Cardiac fibroblast (primary cell): ENCODE results near the gene BMP7.

Experiments used
- DNase-seq, 2 donors: peaks; one replicate each; pipeline versions ENCODE4 v3.0.0 to v3.0.0-alpha.2; 2010; ENCODE audit warnings: low read depth in 2 of 2
- H3K4me3 ChIP-seq, 2 donors: replicated peaks in 1 of 2; 1 replicate in 1 of 2; 2 replicates in 1 of 2; pipeline ENCODE4 v1.5.1; 2011; ENCODE audit warnings: low read depth in 2 of 2, low read length in 2 of 2, mild to moderate bottlenecking in 2 of 2, moderate library complexity in 1 of 2
- TF ChIP-seq, protein P1 (sequence below): IDR thresholded peaks from one replicate; pipeline ENCODE4 v1.5.1; 2011; ENCODE audit warnings: low read depth, mild to moderate bottlenecking, low read length, inconsistent platforms

BMP7 gene

DNA sequence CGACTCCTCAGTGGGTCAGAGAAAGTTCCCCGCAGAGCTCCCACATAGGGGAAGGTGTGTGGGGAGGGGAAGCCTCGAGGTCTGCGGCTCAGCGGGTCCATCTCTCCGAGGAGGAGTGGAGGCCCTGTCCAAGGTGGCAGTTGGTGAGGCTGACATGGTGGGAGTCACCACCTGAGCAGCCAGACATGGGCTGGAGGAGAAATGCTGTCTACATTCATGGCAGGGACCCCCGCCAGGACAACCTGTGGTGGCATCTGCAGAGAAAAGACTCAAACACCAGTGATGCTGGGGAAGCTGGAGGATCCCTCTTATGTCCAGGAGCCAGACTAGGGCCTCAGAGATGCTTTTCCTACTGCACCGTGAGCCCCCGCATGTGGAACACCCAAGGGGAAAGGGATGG, 49.8 kb downstream of the BMP7 start:
- DNase-seq, result no peak
- no peak overlapping the region for H3K4me3 ChIP-seq
- TF ChIP-seq, protein P1, sequence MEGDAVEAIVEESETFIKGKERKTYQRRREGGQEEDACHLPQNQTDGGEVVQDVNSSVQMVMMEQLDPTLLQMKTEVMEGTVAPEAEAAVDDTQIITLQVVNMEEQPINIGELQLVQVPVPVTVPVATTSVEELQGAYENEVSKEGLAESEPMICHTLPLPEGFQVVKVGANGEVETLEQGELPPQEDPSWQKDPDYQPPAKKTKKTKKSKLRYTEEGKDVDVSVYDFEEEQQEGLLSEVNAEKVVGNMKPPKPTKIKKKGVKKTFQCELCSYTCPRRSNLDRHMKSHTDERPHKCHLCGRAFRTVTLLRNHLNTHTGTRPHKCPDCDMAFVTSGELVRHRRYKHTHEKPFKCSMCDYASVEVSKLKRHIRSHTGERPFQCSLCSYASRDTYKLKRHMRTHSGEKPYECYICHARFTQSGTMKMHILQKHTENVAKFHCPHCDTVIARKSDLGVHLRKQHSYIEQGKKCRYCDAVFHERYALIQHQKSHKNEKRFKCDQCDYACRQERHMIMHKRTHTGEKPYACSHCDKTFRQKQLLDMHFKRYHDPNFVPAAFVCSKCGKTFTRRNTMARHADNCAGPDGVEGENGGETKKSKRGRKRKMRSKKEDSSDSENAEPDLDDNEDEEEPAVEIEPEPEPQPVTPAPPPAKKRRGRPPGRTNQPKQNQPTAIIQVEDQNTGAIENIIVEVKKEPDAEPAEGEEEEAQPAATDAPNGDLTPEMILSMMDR, result no peak

DNA sequence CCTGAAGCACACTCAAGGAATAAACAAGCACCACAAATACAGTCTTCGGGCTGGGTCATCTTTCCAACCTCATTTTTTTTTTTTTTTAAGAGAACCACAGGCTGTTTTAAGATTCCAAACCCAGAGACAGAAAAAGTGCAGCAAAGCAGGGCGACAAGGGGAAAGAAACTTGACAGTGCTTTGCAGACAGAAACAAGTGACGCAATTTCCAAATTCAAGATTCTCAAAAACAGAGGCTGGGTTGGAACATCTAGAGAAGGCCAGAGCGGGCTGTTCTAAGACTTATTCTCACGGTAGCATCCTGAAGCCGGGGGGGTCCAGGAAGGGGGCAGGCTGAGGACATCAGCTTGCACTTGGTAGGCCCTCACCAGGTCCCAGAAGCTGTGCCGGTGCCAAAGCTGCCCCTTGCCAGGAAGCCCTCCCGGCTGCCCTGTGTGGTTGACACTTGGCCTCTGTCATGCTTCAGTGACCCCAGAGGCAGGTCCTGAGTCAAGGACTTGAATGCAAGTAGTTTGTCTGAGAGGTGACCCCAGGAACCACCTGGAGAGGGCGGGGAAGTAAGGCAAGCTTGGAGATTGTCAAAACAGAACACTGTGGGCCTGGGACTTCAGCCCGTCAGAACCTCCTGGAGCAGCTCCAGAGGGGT, 50.5 kb downstream of the BMP7 start:
- no peak for DNase-seq
- TF ChIP-seq, protein P1, result no peak
- H3K4me3 ChIP-seq, result no peak overlapping the region

DNA sequence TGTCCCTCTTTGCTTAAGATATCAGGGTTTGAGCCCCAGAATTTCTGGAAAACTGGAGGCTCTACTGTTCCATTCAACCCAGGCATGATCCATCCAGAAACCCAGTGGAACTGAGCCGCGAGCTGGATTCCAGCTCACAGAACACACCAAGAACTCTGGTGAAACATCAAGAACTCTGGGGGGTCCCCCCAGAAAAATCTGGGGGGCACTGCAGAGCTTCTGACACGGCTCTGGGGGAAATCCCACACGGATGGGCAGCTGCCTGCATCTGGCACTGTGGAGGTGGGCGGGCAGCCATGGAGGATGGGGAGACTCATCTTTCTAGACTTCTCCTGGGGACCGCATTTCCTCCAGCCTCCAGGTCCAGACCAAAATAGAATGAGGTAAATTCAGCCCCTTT, 51.0 kb downstream of the BMP7 start:
- H3K4me3 ChIP-seq, result no peak overlapping the region
- TF ChIP-seq, protein P1, result no peak
- no peak for DNase-seq

DNA sequence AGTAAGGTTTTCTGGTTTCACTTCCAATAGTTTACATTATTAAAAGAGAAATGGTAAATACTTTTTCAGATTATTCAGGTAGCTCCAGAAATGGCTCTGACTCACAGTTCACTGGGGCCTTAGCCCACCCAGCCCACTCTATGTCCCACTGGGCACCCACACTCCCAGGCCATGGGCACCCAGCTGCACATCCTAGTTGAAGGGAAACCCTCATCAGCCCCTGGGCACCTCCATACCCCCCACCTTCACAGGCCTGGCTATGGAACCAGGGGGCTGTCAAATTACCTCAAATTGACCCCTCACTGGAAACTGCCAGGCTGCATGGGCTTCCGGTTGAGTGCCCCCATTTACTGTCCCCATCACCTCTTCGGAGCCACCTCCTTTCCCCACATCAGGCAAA, 51.5 kb downstream of the BMP7 start:
- no peak for DNase-seq
- H3K4me3 ChIP-seq, result no peak overlapping the region
- TF ChIP-seq, protein P1, result no peak

DNA sequence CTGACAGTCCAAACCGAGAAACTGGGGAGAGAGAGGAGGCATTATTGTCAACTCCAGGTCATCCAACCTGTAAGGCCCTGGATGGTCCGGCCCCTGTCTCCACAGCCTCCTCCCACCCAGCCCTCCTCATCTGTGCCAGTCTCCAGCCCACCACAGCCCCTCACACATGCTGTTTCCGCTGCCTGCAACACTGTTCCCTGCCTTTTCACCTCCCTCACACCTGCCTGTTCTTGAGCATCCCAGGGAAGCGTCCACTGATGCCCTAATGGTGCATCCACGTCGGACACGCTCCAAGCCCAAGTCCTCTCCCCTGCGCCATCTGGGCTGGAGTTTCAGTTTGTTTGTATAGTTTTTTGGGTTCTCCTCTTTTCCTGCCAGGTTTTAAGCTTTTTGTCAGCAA, 52.0 kb downstream of the BMP7 start:
- no peak for DNase-seq
- no peak overlapping the region for H3K4me3 ChIP-seq
- TF ChIP-seq, protein P1, result no peak

DNA sequence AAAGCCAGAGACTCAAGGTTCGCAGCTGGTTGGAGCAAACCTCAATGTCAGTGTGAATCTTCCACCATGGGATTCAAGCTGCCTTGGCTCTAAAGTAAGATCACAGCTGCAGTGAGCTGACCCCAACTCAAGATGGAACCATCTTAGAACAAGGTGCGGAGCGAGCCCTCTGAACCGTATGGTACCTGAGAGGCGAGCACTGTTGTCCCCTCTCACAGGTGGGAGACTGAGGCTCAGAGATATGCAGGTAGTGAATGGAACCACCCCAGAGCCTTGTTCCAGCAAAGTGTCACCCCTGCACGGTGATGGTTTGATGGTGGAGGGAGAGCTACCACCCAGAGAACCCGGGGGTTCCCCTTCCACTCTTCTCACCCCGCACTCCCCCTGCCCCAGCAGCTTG, 52.5 kb downstream of the BMP7 start:
- DNase-seq, result no peak
- TF ChIP-seq, protein P1, result no peak
- H3K4me3 ChIP-seq, result no peak overlapping the region

DNA sequence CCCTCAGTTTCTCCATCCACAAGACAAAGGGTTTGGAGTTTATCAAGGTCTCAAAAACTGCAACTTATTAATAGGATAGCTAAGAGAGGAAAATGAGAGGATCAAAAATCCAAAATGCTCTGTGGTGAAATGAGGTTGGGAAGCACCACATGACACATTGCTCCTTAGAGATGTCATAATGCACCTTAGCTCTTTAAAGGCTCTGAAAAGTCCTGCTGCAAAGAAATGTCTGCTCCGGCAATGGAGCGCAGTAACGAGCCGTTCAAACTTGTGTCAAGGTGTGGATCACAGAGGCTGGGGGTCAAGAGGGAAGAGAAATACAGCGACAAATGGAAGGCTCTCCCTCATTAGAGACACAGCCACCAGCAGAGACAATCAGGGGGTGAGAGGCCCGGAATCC, 53.1 kb downstream of the BMP7 start:
- H3K4me3 ChIP-seq, result no peak overlapping the region
- TF ChIP-seq, protein P1, result no peak
- DNase-seq, result no peak
